Fibroblast of villous mesenchyme (primary cell): ENCODE results near the gene S1PR3. TPM values are rescaled to one million over a fixed set of nuclear protein-coding genes. Genes with fewer than 3 reads are reported as not detected.

Source experiments
- DNase-seq: peaks from one replicate; pipeline ENCODE4 v3.0.0-alpha.2; 2010; ENCODE audit warnings: low read depth
- H3K4me3 ChIP-seq: 2 replicates; pipeline ENCODE4 v1.5.1; 2011; ENCODE audit warnings: low read depth, mild to moderate bottlenecking, low read length
- CTCF ChIP-seq: IDR thresholded peaks from 2 replicates; pipeline ENCODE4 v1.5.1; 2012; ENCODE audit warnings: low read depth, mild to moderate bottlenecking, low read length; ENCODE audit not compliant: insufficient read depth
- total RNA-seq: library from RNA; depleted of rRNA; stranded (reverse); fragments of >200 nt; gene quantifications from 2 replicates; pipeline ENCODE4 v1.2.3, GENCODE V29; 2012

Gene S1PR3
- total RNA-seq, 1 donor: 279 TPM

- H3K4me3 ChIP-seq: no peak overlapping the region
Measured at GRCh38 chr9:88954066-88954465, 37.2 kb upstream of the S1PR3 start.

GRCh38 chr9:88957526-88957925, 33.7 kb upstream of the S1PR3 start:
- no peak for TF ChIP-seq CTCF
- DNase-seq: no peak
- H3K4me3 ChIP-seq: no peak overlapping the region

More at GRCh38 chr9:88954066-88954465, 37.2 kb upstream of the S1PR3 start:
- no peak for DNase-seq
- TF ChIP-seq CTCF: no peak

GRCh38 chr9:88959727-88960469, 31.4 kb upstream of the S1PR3 start:
- TF ChIP-seq CTCF: no peak
- H3K4me3 ChIP-seq: no peak overlapping the region
- DNase-seq: no peak

- TF ChIP-seq CTCF: no peak
- H3K4me3 ChIP-seq: no peak overlapping the region
- no peak for DNase-seq
Measured at GRCh38 chr9:88960632-88961031, 30.6 kb upstream of the S1PR3 start.

- DNase-seq: no peak
- TF ChIP-seq CTCF: no peak
- no peak overlapping the region for H3K4me3 ChIP-seq
Measured at GRCh38 chr9:88965473-88965872, 25.8 kb upstream of the S1PR3 start.

GRCh38 chr9:88966894-88967676, 24.2 kb upstream of the S1PR3 start:
- no peak overlapping the region for H3K4me3 ChIP-seq
- no peak for TF ChIP-seq CTCF
- DNase-seq: no peak
